Activated CD8-positive, alpha-beta T cell treated with anti-CD3 and anti-CD28 coated beads for 36 hours (primary cell): ENCODE measurements around the gene TBKBP1. TPM values are rescaled to one million over a fixed set of nuclear protein-coding genes. Genes with fewer than 3 reads are reported as not detected.

Experiments used
- ATAC-seq: fragments of 200-7000 bp; cut with Tn5 transposase; one replicate; pipeline ENCODE4 v1.10.0; 2021; ENCODE audit warnings: mild to moderate bottlenecking, moderate library complexity
- CTCF ChIA-PET: fragments of 350-600 bp; sonication (Branson Sonifier 250); formaldehyde crosslinking; loops from one replicate; lab custom pipeline; 2021; ENCODE audit warnings: antibody characterized with exemption; lab: Charles Lee
- POLR2A ChIA-PET: fragments of 350-600 bp; sonication (Branson Sonifier 250); formaldehyde crosslinking; loops from one replicate; lab custom pipeline; 2021; ENCODE audit warnings: antibody characterized with exemption; lab: Charles Lee
- DNase-seq: peaks from one replicate; pipeline ENCODE4 v3.0.0-alpha.2; 2020
- H3K27ac Mint-ChIP-seq: one replicate; pipeline ENCODE4 v1.8.0; 2021; ENCODE audit warnings: mild to moderate bottlenecking, mixed read lengths
- H3K27me3 Mint-ChIP-seq: one replicate; pipeline ENCODE4 v1.8.0; 2021; ENCODE audit warnings: mixed read lengths
- H3K36me3 Mint-ChIP-seq: one replicate; pipeline ENCODE4 v1.8.0; 2021; ENCODE audit warnings: low read depth, mixed read lengths
- H3K4me1 Mint-ChIP-seq: one replicate; pipeline ENCODE4 v1.8.0; 2021; ENCODE audit warnings: low read depth, mixed read lengths
- H3K4me3 Mint-ChIP-seq: one replicate; pipeline ENCODE4 v1.8.0; 2021; ENCODE audit warnings: mild to moderate bottlenecking, moderate library complexity, mixed read lengths
- H3K9me3 Mint-ChIP-seq: one replicate; pipeline ENCODE4 v1.8.0; 2021; ENCODE audit warnings: mixed read lengths
- CTCF ChIP-seq: fragments of 200-600 bp; IDR thresholded peaks from one replicate; pipeline ENCODE4 v1.8.0; 2022; ENCODE audit warnings: antibody characterized with exemption, mild to moderate bottlenecking
- intact Hi-C: fragments of 100-400 bp; cut with micrococcal nuclease; formaldehyde crosslinking; loops from one replicate; pipeline ENCODE4 v1.10.0; 2022
- total RNA-seq, 2 experiments: library from RNA; stranded (reverse); gene quantifications; one replicate each; pipeline ENCODE4 v1.2.3, GENCODE V29; 2021

Gene TBKBP1, protein sequence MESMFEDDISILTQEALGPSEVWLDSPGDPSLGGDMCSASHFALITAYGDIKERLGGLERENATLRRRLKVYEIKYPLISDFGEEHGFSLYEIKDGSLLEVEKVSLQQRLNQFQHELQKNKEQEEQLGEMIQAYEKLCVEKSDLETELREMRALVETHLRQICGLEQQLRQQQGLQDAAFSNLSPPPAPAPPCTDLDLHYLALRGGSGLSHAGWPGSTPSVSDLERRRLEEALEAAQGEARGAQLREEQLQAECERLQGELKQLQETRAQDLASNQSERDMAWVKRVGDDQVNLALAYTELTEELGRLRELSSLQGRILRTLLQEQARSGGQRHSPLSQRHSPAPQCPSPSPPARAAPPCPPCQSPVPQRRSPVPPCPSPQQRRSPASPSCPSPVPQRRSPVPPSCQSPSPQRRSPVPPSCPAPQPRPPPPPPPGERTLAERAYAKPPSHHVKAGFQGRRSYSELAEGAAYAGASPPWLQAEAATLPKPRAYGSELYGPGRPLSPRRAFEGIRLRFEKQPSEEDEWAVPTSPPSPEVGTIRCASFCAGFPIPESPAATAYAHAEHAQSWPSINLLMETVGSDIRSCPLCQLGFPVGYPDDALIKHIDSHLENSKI
- total RNA-seq: 10 to 100 TPM; 12.4 to 13.6 TPM

DNA sequence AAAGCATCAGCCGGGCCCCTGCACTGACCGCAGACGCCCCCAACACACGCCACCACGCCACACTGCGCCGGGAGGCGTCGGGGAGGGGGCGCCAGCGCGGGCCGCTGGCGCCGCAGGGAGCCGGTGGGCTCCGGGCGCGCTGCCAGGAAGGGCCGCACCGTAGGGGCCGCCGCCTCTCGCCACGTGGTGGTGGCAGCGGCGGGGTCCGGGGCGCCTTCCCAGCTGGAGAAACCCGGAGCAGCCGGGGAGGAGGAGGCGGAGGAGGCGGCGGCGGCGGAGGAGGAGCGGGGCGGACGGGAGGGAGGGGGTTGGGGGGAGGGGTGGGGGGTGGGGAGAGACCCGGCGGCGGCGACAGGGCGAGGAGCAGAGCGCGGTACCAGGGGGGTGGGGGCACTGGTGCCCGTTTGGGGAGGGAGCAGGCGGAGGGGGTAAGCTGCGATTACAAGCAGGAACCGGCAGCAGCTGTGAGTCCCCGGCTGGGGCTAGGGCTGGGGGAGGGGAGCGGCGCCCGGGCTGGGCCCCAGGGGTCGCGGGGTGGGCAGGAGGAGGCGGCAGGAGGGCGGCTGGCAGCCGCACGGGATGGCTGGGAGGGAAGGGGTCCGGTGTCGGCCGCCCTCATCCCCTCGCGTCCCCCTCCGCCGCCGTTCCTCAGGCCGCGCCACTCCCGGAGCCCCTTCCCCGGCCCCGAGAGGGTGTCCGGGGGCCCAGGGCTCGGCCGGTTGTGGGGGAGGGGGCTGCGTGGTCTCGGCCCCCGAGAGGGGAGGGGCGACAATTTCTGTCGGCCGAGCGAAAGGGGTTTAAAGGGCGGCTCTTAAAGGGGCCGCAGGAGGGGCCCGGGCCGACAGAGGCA lies at the start of gene TBKBP1:
Gene TBKBP1, plus strand, starts transcription at position 431 of the 850 bp plus-strand sequence. CDS start 1,952 bp downstream, outside the sequence.
- peaks cover 57% of the 10 kb centered on the region for H3K4me1 Mint-ChIP-seq
- no peaks in the 10 kb centered on the region for H3K9me3 Mint-ChIP-seq
- ChIA-PET POLR2A (interaction anchor here (0.6 to 18.8 kb wide), 11 partner anchors 10 to 44 kb away, joined by 3 to 493 read pairs (median 6); partner anchors contain the start of genes KPNB1 and TBX21), CTCF (interaction anchor here (0.9 to 19.3 kb wide), 7 partner anchors 10 to 108 kb away, joined by 3 to 424 read pairs (median 3); partner anchors contain the start of gene TBX21)
- peak; percentile 31 for ATAC-seq
- no peaks in the 10 kb centered on the region for H3K27me3 Mint-ChIP-seq
- peak; percentile 66 for DNase-seq
- peaks cover 4% of the 10 kb centered on the region for H3K36me3 Mint-ChIP-seq
- intact Hi-C loops: no loop called here
- TF ChIP-seq CTCF: no peak
- peak within 1 kb of the TSS; percentile 89 for H3K27ac Mint-ChIP-seq
- H3K4me3 Mint-ChIP-seq: peak within 1 kb of the TSS; percentile 82

DNA sequence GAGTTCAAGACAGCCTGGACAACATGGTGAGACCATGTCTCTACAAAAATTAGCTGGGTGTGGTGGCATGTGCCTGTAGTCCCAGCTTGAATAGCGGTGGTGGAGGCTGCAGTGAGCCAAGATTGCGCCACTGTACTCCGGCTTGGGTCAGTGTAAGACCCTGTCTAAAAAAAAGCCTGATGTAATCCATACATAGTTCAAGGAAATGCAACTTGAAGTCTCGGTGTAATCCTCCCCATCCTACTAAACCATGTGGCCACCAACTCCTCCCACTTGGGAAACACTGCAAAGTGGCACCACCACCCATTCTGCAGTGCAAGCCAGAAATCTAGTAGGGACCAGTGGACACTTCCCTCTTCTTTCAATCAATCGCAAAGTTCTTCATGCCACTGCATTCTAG lies 49.6 kb upstream of the TBKBP1 start:
- DNase-seq (no peak), ATAC-seq (no peak)
- TF ChIP-seq CTCF: no peak
- no peaks in the 10 kb centered on the region for H3K36me3 Mint-ChIP-seq
- intact Hi-C loops: no loop called here
- peaks cover 20% of the 10 kb centered on the region for H3K4me1 Mint-ChIP-seq
- no peaks in the 10 kb centered on the region for H3K9me3 Mint-ChIP-seq
- CTCF ChIA-PET: no interaction called here
- POLR2A ChIA-PET: interaction anchor here (0.9 to 24.4 kb wide), 4 partner anchors 11 to 26 kb away, joined by 3 to 583 read pairs (median 4); no protein-coding TSS in a partner anchor
- no peak overlapping the region for H3K4me3 Mint-ChIP-seq
- no peaks in the 10 kb centered on the region for H3K27me3 Mint-ChIP-seq
- H3K27ac Mint-ChIP-seq: no peak overlapping the region

GRCh38 chr17:47649153-47649971 lies 44.6 kb upstream of the TBKBP1 start, which contains the start of gene KPNB1:
Gene KPNB1, plus strand, starts transcription at chr17:47649919. Its CDS starts 326 bp downstream, at chr17:47650245.
- ChIA-PET POLR2A (interaction anchor here (0.5 to 24.4 kb wide), 17 partner anchors 12 to 1569 kb away, joined by 3 to 583 read pairs (median 5); partner anchors contain the start of genes TBKBP1 and TBX21), CTCF (interaction anchor here (1.0 to 8.2 kb wide), 10 partner anchors 15 to 334 kb away, joined by 3 to 92 read pairs (median 4); no protein-coding TSS in a partner anchor)
- intact Hi-C loops: loop anchor here (5.0 kb wide), 1 partner anchor 58 kb away; no protein-coding TSS in a partner anchor
- H3K36me3 Mint-ChIP-seq: peaks cover 33% of the 10 kb centered on the region
- peak; percentile 99 for DNase-seq
- ATAC-seq: peak; percentile 84
- peak within 1 kb of the TSS; percentile 94 for H3K4me3 Mint-ChIP-seq
- H3K4me1 Mint-ChIP-seq: peaks cover 46% of the 10 kb centered on the region
- H3K27me3 Mint-ChIP-seq: no peaks in the 10 kb centered on the region
- TF ChIP-seq CTCF: no peak
- no peaks in the 10 kb centered on the region for H3K9me3 Mint-ChIP-seq
- H3K27ac Mint-ChIP-seq: peak within 1 kb of the TSS; percentile 99

DNA sequence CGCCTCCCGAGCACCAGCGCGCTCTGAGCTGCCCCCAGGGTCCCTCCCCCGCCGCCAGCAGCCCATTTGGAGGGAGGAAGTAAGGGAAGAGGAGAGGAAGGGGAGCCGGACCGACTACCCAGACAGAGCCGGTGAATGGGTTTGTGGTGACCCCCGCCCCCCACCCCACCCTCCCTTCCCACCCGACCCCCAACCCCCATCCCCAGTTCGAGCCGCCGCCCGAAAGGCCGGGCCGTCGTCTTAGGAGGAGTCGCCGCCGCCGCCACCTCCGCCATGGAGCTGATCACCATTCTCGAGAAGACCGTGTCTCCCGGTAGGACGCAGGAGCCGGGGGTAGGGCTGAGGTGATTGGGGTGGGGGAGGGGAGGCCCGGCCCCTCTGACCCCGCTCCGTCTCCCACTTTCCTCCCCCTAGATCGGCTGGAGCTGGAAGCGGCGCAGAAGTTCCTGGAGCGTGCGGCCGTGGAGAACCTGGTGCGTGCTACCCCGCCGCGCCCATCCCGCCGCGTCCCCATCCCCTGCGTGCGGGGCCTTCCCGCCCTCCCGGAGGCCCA lies 43.9 kb upstream of the TBKBP1 start:
- Mint-ChIP-seq H3K4me1 (peaks cover 49% of the 10 kb centered on the region), H3K27me3 (no peaks in the 10 kb centered on the region), H3K36me3 (peaks cover 40% of the 10 kb centered on the region), H3K4me3 (peak overlapping the region; percentile 94), H3K27ac (peak overlapping the region; percentile 99), H3K9me3 (no peaks in the 10 kb centered on the region)
- CTCF ChIA-PET: interaction anchor here (1.2 to 8.2 kb wide), 8 partner anchors 14 to 68 kb away, joined by 3 to 92 read pairs (median 4); no protein-coding TSS in a partner anchor
- intact Hi-C loops: loop anchor here (5.0 kb wide), 1 partner anchor 57 kb away; no protein-coding TSS in a partner anchor
- POLR2A ChIA-PET: interaction anchor here (1.0 to 24.4 kb wide), 14 partner anchors 20 to 203 kb away, joined by 3 to 583 read pairs (median 6); partner anchors contain the start of genes TBKBP1 and TBX21
- ATAC-seq (peak; percentile 2), DNase-seq (peak; percentile 68)
- no peak for TF ChIP-seq CTCF
